NK-92 (cell line): ENCODE results near the gene CAMTA1.

Source experiments
- DNase-seq: peaks from one replicate; lab custom pipeline; 2025; ENCODE audit not compliant: unreplicated experiment; lab: John Stamatoyannopoulos, UW

CAMTA1 gene

DNA sequence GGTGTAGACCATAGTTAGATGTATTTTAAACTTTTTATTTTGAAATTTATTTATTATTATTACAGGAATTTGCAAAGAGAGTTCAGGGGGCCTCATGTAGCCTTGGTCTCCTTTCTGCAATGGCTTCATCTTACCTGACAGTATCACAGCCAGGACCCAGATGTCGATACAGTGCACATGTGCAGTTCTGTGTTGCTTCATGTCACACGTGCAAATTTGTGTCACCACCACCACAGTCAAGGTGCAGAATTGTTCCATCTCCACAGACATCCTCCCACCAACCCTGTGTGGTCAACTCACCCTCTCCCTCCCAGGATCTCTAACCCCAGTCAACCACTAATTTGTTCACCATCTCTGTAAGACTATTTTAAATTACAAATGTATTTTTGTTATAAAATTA, 184.5 kb downstream of the CAMTA1 start:
- DNase-seq = no peak

- no peak for DNase-seq
Measured at GRCh38 chr1:6970221-6970620, 185.0 kb downstream of the CAMTA1 start.

GRCh38 chr1:6971048-6971447, 185.8 kb downstream of the CAMTA1 start:
- DNase-seq = no peak

DNA sequence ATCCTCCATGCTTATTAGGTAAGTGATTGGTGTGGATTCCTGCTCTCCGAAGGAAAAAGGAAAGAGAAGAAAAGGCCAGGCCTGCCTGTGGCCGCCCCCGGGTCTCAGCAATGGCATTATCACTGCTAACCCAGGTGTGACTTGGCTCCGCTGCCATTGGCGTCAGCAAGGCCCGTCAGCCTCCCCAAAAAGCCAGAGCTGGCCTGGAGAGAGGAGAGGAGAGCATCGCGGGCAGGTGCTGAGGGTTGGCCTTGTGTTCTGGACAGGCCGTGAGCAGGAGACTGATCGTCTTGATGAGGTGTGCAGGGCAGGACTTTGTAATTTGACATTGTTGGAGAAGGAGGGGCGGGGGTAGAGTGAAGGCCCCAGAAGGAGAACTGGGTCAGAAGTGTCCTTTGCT, 186.4 kb downstream of the CAMTA1 start:
- no peak for DNase-seq

DNA sequence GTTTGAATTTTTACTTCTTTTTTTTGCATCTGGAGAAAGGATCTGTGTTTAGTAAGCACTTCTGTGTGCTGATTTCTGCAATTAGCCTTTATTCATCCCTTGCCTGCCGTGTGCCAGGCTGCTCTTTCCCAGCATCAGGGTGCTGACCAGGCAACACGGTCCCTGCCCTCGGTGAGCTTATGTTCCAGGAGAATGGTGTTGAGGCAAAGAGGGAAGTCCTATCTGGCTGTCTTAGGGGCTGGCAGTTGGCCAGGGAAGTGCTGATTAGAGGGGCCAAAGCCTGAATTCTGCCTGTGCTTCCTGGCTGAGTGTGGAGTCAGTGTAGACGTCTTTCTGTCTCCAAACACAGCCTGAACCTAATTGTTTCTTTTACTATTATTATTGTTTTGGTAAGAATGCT, 187.1 kb downstream of the CAMTA1 start:
- DNase-seq = no peak

GRCh38 chr1:6975331-6976043, 190.2 kb downstream of the CAMTA1 start:
- DNase-seq = no peak

DNA sequence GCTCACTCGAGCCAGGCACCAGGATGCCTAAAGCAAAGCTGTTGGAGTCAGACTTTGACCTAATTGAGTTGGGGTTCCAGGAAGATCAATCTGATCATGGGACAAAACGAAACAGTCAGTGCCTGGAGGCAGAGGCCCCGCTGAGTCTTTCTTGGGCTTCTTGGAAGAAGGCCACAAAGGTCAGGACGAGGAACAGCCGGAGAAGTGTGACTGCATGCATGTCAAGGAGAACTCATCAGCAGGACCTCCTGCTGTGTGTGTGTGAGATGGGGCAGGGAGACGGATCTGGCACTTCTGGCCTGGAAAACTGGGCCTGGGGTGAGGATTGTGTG, 190.8 kb downstream of the CAMTA1 start:
- DNase-seq = no peak

DNA sequence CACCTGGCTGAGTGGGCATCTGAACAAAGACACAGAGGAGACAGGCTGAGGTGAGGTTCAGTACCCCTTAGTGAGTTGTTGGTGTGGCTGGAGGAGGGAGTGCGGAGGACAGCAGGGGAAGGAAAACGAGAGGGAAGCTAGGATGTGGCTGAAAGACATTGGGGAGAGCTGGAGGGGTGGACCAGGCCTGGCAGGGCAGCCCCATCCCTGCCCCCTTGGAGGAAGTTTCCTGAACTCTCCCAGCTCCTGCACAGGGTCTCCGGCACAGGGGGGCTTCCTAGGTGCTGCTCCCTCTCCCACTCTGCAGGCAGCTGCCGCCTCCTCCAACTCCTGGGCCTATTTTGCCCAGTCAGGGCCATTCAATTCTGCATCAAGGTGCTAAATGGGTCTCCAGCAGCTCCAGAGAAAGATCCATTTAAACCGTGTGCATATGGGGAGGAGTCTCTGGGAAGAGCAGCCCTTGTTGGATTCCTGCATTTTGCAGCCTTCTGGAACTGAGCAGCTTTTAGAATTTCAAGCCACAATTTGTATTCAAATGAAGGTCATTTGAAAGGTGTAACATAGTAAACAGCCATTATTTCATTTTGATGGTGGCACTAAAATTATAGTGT, 193.9 kb downstream of the CAMTA1 start:
- DNase-seq = no peak

DNA sequence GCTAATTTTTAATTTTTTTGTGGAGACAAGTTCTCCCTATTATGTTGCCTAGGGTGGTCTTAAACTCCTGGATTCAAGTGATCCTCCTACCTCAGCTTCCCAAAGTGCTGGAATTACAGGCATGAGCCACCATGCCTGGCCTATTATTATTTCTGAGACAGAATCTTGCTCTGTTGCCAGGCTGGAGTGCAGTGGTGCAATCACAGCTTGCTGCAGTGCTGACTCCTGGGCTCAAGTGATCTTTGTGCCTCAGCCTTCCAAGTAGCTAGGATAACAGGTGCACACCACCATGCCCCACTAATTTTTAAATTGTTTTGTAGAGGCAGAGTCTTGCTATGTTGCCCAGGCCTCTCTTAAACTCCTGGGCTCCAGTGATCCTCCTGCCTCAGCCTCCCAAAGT, 196.3 kb downstream of the CAMTA1 start:
- DNase-seq = no peak

DNA sequence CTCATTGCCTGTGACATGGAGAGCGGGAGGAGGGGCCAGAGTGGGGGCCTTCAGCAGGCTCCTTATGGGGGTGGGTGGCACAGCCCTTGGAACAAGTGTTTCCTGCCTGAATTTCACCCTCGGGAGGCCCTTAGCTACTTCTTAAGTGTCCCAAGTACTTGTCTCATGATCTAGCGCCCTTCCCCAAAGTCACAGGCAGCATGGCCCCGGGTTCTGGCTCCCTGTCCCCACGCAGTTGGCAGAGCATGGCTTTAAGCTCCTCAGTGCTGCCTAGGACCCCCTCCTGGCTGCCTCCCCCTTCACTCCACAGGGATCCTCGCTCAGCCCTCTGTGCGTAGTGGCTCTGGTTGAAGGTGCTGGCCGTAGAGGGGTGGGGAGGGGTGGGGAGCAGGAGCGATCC, 197.2 kb downstream of the CAMTA1 start:
- DNase-seq = no peak

GRCh38 chr1:6982860-6983259, 197.6 kb downstream of the CAMTA1 start:
- no peak for DNase-seq

GRCh38 chr1:6984536-6984935, 199.3 kb downstream of the CAMTA1 start:
- no peak for DNase-seq

GRCh38 chr1:6984986-6985385, 199.7 kb downstream of the CAMTA1 start:
- no peak for DNase-seq

DNA sequence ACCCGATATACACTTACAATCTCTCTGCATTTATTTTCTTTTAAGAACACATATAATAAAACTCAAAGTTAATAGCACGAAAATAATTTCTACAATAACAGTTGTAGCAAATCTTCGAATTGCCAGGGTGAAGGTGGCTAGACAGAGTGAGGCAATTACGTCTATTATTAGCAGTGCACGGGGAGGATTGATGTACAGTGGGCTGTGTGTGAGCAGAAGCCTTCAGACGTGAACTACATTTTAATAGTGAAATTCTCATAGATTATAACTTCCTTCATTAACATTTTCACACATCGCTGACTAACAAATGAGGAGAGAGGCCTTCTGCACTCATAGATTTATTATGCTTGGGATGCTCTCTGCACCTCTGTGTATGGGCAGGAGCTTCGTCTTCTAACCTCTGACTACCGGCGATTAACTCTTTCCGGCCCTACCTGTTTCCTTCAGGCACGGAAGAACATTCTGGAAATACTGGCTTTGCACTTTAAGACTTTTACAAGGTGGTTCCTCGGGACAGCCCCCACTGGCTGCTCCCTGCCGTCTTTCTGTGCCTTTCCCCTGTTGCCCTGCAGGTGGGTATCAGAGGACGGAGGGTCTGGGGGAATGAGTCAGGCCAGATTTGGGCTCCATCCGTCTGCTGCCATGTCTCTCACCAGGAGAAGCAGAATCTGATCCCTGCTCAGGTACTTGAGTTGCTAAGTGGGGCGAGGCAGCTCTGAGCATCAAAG, 200.5 kb downstream of the CAMTA1 start:
- DNase-seq = no peak

DNA sequence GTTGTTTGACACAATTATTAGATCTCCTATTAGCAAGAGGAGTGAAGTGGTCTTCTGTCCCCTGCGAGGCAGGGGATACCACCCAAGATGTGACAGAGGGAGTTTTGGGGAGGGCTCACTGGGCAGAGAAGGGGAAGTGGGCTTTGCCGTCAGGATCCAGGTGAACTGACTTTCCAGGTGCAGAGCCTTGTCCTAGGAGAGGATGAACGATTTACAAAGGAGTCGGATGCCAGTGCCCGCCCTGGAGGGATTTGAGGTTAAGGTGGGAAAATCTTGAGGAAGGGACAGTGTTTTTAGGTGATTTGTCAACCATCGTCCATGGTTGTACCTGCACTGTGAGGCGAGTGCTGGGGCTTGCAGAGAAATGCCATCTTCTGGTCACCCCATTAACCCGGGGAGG, 201.0 kb downstream of the CAMTA1 start:
- no peak for DNase-seq

DNA sequence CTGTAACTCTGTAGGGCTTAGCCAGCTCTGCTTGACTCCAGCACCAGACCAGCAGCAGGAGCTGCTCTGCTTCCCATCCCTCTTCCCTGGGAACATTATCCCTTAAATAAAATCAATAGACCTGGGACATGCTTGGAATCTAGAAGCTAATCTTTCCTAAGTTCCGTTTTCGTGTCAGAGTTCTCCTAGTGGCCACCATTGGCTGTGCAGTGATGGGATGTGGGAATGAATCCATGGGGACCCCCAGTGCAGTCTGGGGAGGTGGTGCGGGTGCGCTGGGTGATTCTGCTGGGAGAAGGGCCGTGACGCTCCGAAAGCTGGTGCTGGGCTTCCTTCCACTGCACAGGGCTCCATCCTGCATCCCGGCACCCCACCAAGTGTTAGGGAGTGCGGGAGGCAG, 202.7 kb downstream of the CAMTA1 start:
- no peak for DNase-seq

GRCh38 chr1:6988796-6989195, 203.5 kb downstream of the CAMTA1 start:
- no peak for DNase-seq

DNA sequence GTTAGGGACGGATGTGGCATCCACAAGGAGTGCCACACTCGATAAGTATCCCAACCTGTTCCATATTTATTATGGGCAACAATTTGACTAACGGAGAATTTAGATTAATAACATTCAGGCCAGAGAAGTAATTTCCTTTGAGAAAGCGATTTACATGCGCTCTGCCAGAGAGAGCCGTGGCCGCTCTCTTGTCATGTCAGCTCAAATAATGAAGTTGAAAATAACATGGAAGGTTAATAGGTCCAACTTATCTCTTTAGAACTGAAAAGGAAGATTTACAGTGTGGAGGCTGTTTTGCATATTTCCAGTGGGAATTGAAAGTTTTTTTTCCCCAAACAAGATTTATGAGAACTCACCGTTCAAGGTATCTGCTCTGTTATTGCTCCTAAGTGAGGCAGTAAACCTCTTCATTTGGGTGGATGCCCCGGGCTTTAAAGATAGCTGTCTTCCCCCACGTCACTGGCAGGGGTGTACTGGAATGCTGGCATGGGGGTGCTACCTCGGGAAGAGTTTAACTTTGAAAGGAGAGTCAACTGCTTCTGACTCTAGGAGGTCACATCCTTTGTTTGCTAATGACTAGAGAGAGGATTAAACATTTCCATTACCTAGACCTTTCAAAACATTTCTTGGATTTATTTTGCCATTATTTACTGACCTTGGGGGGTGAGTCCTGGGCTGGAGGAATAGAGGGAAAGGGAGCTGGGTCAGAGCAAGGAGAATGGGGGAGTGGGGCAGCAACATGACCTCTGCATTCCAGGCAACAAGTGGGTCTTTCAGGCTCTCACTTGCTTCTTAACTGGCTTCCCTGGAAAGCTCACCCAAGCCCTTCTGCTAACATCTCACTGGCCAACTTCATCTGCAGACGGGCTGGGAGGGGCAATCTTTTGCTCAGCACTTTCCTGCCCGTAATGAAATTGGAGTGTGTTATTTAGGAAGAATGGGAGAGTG, 204.2 kb downstream of the CAMTA1 start:
- DNase-seq = no peak

GRCh38 chr1:6991266-6991665, 206.0 kb downstream of the CAMTA1 start:
- DNase-seq = no peak

- no peak for DNase-seq
Measured at GRCh38 chr1:6995789-6996188, 210.5 kb downstream of the CAMTA1 start.

DNA sequence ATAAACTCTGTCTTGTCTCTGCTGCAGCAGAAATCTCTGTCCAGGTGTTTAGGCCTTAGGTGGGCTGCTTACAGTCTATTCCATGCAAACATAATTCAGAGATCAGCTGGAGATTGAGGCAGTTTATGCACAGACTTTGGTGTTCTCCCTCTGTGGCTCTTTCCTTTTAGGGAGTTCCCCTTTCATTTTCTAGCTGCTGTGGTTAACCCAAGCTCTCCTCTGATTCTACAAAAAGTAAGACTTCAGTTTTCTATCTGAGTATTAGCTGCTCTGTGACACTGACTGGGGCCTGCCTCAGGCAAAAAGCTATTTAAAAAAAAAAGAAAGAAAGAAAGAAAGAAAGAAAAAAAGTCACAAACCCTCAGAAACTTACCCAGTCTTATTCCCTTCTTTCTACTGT, 211.1 kb downstream of the CAMTA1 start:
- no peak for DNase-seq
